Stimulated activated CD4-positive, alpha-beta T cell treated with anti-CD3 and anti-CD28 coated beads, Interleukin-1b, Interleukin-23, amount 100 ng/mL, for 48 hours (primary cell): ENCODE measurements around the gene CEP192.
A peak's percentile ranks its signal among the peaks of the same experiment; 100 is the strongest.
"Not testable (repeated sequence)": the region's sequence is repeated elsewhere in the genome, so short reads cannot be mapped to it uniquely, and the experiment has no call there.

Source experiments
- DNase-seq: peaks from one replicate; pipeline ENCODE4 v3.0.0-alpha.2; 2020

CEP192 gene

DNA sequence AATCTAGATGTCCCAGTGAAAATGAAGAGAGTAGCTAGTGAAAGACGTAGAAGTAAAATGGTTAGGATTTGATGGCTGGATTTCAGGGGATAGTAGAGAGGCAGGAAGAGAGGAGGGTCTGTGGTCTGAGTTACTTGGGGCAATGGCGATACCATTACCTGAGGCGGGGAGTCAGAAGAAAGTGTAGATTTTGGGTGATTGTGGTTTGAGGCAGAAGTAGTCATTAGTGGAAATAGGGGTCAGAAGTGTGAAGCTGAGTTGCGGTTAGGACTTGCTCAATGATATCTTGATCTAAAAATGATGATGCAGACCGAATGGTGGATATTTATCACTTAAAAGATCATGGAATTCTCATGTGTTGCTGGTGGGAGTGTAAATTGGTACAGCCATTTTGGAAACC, 41.0 kb downstream of the CEP192 start:
- DNase-seq, result no peak

DNA sequence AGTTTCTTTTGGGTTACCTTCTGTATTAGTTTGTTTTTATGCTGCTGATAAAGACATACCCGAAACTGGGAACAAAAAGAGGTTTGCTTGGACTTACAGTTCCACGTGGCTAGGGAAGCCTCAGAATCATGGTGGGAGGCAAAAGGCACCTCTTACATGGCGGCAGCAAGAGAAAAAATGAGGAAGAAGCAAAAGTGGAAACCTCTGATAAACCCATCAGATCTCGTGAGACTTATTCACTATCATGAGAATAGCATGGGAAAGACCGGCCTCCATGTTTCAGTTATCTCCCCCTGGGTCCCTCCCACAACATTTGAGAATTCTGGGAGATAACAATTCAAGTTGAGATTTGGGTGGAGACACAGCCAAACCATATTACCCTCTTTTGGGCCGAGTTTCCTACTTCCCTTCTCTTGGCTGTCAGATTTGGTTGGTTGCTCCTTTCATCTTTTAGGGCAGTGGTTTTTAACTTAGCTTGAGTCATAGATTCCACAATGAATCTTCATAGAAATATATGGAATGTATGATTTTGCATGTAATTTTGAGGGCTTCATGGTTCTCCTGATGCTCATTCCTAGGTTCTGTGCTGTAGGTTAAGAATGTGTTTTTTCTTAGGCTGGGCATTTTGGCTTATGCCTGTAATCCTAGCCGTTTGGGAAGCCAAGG, 44.2 kb downstream of the CEP192 start:
- DNase-seq, result no peak

DNA sequence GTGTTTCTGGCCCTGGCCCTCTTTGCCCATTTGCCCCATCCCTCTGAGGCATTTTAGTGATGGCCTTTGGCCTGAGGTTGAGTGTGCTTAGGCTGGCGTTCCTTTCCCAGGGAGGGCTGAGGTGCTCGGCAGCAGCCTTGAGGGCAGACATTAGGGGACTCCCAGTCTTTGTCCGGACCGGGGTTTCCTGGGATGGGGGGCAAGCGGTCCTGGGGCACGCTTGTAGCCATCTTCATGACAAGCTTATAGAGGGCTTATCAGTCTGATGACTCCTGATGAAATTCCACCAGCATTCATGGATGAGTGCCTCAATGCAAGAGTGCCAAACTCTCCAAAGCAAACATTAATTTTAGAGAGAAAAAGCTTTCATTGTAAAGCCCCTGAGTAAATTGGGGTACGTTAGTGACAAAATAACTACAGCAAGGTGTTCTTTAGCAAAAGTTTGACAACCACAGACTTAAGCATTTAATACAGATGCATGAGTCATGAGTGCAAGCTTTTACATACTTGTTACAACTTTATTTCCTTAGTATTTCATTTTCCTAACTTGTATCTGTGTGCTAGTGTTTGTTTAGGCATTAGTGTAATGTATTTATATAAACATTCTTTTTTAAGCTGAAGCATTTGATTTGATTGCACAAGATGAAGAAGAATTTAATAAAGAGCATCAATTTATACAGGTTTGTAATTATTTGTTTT, 45.6 kb downstream of the CEP192 start:
- no peak for DNase-seq

DNA sequence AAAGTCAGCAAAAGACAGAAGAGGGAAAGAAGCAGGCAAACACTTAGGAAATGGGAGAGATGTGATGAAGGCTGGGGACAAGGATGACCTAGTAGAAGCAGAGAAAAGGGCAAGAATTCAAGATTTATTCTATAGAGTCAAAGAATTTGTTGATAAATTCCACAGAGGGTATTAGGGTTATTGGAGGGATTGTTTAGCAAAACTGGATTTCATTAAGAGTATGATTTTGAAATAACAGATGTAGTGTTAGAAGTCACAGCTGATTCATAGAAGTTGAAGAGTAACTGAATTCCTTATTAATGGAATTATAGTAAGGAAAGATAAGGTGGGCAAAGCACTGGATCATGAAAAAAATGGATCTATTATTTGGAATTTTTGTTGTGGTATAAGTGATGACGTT, 48.6 kb downstream of the CEP192 start:
- DNase-seq, result no peak

DNA sequence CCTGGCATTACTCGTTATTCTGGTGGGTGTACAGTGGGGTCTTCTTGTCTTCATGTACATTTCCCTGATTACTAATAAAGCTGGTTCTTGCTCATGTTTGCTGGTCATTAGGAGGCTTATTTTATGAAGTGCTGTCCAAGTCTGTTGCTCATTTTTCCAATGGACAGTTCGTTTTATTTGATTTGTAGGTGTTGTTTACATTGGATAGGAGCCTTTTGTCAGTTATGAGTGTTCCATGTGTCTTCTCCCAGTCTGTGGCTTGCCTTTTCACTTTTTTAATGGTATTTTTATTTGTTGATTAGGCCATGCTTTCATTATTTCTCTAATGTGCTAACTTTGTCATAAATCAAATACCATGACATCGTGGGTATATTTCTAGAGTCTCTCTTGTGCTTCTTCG, 51.9 kb downstream of the CEP192 start:
- DNase-seq, result no peak

DNA sequence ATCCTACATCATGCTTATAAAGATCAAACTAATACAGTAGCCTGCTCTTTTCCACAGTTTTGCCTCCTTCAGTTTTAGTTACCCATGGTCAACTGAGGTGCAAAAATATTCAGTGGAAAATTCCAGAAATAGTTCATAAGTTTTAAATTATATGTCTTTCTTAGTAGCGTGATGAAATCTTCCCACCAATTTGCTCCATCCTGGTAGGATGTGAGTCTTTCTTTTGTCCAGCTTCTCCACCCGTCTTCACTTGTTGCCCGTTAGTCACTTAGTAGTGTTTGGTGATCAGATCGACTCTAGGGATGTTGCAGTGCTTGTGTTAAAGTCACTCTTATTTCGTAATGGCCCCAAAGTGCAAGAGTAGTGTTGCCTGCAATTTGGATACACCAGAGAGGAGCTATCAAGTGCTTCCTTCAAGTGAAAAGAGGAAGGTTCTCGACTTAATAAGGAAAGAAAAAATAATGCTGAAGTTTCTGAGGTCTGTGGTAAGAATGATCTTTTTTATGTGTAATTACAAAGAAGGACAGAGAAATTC, 57.0 kb downstream of the CEP192 start:
- no peak for DNase-seq

DNA sequence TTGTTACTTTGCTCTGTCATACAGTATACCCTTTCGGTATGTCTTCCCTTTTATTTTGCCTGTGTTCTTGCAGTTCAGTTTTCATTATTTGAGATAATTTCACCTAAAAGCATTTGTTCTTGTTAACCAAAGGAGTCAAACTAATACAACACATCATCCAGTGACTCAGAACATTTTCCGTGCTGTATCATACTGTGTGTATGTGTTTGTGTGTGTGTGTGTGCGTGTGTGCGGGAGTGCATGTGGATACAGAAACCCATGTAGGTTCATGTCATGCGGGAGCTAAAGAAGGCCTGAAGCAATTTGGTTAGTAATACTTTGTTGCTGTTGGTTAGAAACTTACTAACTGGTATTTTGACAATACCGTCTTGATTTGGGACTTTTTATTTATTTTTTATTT, 60.0 kb downstream of the CEP192 start:
- DNase-seq, result peak; percentile 49

DNA sequence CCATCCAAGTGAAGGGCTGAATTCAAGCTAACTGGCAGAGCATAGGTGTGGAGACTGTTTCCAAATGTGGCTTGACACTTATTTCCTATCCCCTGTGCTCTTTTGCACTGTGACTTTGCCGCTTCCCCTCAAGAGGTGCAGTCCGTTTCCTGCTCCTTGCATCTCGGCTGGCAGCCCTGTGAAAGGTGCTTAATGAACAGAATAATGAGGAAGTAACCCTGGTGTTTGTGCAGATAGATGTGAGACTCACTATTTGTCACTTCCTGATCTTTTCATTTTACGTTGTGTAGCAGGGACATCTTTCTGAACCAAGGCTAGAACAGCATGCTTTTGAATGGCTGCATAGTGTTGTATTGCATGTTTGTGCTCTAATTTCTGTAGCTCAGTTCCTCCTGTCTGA, 60.8 kb downstream of the CEP192 start:
- DNase-seq, result no peak

DNA sequence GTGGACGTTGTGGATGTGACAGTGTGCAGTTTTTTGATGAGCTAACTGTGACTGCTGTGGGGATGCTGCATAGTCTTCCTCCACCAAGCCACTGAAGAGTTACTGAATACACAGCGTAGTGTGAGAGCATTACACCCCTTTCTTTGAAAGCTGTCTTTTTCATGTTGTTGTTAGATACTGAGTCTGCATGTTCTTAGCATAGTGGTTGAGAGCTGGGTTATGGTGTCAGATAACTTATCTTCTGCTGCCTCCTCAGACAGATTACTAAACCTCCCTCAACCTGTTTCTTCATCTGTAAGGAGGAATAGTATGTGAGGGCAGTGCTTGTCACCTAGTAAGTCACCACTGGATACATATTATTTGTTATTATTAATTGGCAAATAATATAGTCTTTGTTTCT, 63.2 kb downstream of the CEP192 start:
- no peak for DNase-seq

DNA sequence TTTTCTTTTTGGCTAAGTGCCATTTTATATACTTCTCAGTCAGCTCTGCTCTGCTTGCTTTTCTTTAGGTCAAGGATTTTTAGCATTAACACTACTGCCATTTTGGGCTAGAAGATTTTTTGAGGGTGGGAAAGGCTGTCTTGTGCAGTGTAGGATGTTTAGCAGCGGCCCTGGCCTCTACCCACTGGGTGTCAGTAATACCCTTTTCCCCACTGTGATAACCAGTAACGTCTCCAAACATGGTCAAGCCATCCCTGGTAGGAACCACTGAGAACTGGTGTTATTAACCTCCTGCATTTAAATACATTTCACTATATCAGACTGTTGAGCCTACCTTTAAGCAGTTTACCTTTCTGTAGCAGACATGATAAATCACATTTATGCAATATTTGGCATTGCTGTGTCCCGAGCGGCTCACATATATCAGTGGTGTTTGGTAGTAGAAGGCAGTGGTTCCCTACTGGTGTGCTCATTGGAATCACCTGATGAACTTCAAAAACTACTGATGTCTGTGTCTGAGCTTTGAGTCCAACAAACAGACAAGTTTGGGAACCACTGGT, 70.5 kb downstream of the CEP192 start:
- DNase-seq, result no peak

DNA sequence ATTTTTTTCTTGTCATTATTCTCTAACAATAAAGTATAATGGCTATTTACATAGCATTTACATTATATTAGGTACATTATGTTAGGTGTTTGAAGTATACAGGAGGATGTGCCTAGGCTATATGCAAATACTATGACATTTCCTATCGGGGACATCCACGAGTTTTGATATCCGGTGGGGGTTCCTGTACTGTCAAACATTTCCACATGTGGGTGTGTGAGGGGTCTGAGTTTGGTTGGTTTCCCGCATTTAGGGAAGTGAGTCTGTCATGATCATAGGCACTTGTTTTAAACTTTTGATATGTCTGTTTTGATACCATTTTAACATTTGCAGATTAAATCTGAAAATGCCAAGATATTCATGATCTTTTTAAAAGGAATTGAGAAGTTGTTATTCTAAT, 76.0 kb downstream of the CEP192 start:
- DNase-seq, result peak; percentile 21

DNA sequence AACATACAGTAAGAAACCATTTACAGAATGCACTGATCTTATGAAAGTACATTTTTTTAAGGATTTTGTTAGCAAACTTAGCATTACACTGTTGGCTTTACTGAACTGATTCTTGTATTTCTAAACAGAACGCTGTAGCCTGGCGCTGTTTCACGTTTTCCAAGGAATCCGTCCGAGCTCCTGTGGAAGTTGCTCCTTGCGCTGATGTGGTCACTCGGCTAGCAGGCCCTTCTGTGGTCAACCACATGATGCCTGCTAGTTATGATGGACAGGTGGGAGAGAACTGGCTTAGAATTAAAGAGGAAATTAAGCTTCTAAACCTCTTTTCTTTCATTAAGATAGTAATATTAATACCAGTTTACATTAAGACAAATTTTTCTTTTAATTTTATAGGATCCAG, 76.8 kb downstream of the CEP192 start:
- no peak for DNase-seq

DNA sequence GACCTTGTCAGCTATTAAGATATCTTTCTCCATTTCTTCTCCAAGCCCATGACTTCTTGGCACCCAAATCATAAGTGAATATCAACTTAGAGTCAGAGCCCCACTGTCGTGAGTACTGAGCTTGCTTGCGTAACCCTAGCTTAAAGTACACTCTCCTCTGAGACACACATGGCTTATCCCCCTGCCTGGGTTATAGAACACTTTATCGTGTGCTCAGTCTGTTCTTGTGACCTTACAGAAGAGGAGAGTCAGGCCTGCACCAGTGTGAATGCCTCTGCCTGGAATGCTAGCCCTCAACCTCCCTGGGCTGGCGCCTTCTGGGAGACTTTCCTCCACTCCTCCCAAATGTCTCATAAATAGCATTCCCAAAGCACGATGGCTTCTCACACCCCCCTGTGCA, 79.3 kb downstream of the CEP192 start:
- no peak for DNase-seq

DNA sequence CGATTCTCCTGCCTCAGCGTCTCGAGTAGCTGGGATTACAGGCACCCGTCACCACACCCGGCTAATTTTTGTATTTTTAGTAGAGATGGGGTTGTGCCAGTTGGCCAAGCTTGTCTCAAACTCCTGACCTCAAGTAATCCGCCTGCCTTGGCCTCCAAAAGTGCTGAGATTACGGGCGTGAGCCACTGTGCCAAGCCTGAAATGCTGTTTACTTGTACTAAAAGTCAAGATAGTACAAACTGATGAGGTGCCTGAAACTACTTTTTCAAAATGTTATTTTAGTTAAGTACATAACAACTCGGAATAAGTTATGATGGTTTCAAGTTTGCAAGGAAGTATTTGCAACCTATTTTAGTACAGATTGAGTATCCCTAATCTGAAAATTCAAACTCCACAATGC, 85.7 kb downstream of the CEP192 start:
- DNase-seq, result no peak

DNA sequence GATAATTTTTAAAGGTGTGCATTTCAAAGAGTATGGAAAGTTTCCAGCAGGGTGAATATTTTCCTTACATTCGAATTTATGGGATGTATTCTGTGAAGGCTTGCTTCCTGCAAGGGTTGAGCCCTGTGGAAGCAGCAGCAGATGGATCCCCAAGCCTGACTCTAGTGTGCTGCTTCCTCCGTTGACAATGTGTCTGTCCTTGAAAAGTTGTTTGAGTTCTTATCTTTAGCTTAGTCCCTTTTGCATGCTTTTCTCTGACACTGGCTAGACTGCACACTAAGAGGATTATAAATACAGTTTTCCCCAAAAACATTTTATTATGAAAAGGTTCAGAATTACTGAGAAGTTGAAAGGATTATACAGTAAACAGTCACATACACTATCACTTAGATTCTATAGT, 86.3 kb downstream of the CEP192 start:
- no peak for DNase-seq

DNA sequence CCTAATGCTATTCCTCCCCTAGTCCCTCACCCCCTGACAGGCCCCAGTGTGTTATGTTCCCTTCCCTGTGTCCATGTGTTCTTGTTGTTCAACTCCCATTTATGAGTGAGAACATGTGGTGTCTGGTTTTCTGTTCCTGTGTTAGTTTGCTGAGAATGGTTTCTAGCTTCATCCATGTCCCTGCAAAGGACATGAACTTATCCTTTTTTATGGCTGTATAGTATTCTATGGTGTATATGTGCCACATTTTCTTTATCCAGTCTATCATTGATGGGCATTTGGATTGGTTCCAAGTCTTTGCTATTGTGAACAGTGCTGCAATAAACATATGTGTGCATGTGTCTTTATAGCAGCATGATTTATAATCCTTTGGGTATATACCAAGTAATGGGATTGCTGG, 86.9 kb downstream of the CEP192 start:
- DNase-seq, result not testable (repeated sequence)

DNA sequence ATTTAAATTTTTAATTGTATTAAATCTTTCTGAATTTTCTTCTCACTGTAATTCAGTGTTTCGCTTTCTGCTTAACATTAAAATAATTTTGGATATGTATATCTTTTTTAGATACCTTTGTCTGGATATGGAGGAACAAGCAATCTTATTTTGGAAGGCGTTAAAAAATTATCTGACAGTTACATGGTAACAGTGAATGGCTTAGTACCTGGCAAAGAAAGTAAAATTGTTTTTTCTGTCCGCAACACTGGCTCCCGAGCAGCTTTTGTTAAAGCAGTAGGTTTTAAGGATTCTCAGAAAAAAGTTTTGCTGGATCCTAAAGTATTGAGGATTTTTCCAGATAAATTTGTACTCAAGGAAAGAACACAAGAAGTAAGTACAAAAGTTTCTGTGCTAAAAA, 95.7 kb downstream of the CEP192 start:
- no peak for DNase-seq

DNA sequence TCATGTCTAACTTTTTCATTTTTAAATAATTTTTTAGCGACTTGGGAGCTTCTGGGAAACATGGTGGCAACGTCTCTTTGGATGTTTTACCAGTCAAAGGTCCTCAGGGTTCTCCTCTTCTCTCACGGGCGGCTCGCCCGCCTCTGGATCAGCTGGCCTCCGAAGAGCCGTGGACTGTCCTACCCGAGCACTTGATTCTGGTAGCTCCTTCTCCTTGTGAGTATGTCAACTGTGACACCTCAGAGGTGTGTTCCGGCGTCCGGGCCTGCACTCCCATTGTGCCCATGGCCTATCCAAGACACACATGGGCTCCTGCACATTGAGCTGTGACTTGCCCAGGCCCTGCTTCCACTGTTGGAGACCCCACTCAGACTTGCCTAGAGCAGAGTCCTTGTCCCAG, 104.3 kb downstream of the CEP192 start:
- no peak for DNase-seq

DNA sequence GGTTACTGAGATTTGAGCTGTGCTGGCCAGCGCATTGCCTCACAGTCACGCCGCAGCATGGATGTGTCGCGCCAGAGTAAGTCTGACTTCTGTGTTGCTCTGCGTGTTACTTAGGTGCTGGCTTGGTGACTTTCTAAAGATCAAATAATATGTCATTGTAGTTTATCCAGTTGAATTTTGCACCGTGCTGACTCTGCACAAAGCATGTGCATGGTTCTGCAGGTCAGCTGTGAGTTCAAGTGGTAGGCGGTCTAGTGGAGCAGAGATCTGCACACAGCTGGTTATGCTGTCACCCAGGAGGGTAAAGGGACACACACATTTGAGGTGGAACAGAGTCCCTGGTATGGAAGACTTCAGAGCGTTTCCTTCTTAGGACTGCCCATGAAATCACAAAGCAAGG, 105.1 kb downstream of the CEP192 start:
- DNase-seq, result no peak

DNA sequence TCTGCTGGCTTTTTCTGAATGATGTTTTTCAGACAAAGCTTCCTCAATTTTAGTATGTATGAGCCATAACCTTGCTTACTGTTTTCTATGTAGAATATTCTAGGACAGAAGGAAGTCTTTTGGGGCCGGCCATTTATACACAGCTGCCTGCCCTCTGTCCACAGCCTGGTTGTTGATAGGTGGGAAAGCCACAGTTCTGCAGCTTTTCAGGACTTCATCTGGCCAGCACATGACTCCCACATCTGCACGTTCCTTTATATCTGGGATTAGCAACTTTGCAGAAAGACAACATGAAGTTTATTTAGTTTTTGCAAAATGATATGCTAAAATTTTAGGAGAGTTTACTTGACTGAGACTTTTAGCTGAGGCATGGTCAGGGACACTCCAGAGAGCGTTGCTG, 105.6 kb downstream of the CEP192 start:
- no peak for DNase-seq

DNA sequence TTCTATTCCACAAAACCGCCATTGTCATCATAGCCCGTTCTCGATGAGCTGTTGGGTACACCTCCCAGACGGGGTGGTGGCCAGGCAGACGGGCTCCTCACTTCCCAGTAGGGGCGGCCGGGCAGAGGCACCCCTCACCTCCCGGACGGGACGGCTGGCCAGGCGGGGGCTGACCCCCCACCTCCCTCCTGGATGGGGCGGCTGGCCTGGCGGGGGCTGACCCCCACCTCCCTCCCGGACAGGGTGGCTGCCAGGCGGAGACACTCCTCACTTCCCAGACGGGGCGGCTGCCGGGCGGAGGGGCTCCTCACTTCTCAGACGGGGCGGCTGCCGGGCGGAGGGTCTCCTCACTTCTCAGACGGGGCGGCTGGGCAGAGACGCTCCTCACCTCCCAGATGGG, 106.9 kb downstream of the CEP192 start:
- DNase-seq, result not testable (repeated sequence)

DNA sequence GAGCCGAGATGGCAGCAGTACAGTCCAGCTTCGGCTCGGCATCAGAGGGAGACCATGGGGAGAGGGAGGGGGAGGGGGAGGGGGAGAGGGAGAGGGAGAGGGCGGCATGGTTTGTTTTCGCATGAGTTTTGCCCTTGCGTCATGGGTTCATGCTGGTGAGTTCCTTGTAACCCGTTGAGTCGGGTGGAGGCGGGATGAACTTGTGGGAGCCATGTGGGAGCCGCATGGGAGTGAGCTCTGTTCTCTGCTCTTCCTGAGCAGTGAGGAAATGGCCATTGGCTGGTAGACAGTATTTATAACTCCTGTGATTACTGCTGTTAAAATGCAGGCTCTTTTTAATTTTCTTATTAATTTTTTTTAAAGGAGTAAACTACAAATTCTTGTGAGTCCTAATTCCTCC, 108.0 kb downstream of the CEP192 start:
- no peak for DNase-seq

DNA sequence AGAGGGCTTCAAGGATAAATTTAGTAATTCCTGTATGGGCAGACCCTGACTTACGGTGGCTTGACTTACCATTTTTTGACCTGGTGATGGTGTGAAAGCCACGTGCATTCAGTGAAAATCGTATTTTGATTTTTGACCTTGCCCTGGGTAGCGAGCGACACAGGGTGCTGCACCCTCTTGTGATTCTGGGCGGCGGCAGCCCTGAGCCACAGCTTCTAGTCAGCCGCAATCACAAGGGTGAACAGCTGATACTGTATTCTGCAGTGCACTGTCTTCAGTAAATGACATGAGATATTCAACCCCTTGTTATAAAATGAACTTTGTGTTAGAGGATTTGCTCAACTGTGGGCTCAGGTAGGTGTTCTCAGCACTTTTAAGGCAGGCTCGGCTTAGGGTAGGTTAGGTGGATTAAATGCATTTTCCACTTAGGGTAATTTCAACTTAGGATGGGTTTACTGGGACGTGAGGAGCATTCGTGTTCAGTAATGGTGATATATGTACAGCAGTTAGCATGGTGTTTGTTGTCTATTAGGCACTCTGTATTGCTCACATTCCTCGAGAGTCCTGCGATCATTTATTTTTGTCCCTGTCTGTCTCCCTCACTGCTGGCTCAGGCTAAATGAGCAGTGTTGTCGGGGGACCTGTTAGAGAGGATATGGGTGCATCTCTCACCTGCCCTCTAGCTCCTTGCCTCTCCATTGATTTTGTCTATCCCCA, 109.9 kb downstream of the CEP192 start:
- no peak for DNase-seq
